GM13977 (cell line): Measurements from ENCODE around the gene SMIM24.
"Not testable (repeated sequence)": the region's sequence is repeated elsewhere in the genome, so short reads cannot be mapped to it uniquely, and the experiment has no call there.

Source experiments
- DNase-seq: peaks from one replicate; pipeline ENCODE4 v3.0.0; 2012; ENCODE audit warnings: low spot score
- CTCF ChIP-seq: IDR thresholded peaks from 2 replicates; pipeline ENCODE4 v1.5.1; 2012; ENCODE audit warnings: mild to moderate bottlenecking, control low read depth; ENCODE audit not compliant: insufficient read depth; ENCODE audit errors: extremely low read depth, missing control alignments
- in situ Hi-C: fragments of 300-500 bp; cut with MboI; formaldehyde crosslinking; loops from one replicate; pipeline ENCODE4 v1.12.0; 2022; ENCODE audit warnings: low sequenced_read_pairs, low pct_unique_long_range_greater_than_20kb, mixed read lengths, inconsistent platforms; ENCODE audit not compliant: unreplicated experiment

Gene SMIM24

GRCh38 chr19:3433313-3433712 lies 47.0 kb downstream of the SMIM24 start:
- TF ChIP-seq CTCF = no peak
- in situ Hi-C loops = loop anchor here (5.0 kb wide), 1 partner anchor 101 kb away; no protein-coding TSS in a partner anchor
- DNase-seq = no peak

- in situ Hi-C loops = loop anchor here (5.0 kb wide), 1 partner anchor 100 kb away; no protein-coding TSS in a partner anchor
- DNase-seq = no peak
- no peak for TF ChIP-seq CTCF
Observed at GRCh38 chr19:3431760-3432397, 48.4 kb downstream of the SMIM24 start.

- DNase-seq = not testable (repeated sequence)
- in situ Hi-C loops = loop anchor here (5.0 kb wide), 1 partner anchor 98 kb away; no protein-coding TSS in a partner anchor
Observed at GRCh38 chr19:3430366-3430680, 50.0 kb downstream of the SMIM24 start.

GRCh38 chr19:3426433-3426832 lies 53.9 kb downstream of the SMIM24 start:
- no peak for DNase-seq
- in situ Hi-C loops = no loop called here
- no peak for TF ChIP-seq CTCF
